ENCODE results near the gene NACC2. TPM values are rescaled to one million over a fixed set of nuclear protein-coding genes. Genes with fewer than 3 reads are reported as not detected.
"Not testable (repeated sequence)": the region's sequence is repeated elsewhere in the genome, so short reads cannot be mapped to it uniquely, and the experiment has no call there.

Gene NACC2
- total RNA-seq, 4 donors from 2014 or later, result 71.4 to 209 (median 110) TPM

- Histone ChIP-seq H3K4me3 (no peak overlapping the region), H3K9me3 (peaks cover 0 to 11% (median 5%) of the 10 kb centered on the region in 3 donors), H3K36me3 (peaks cover 0 to 65% of the 10 kb centered on the region in 2 donors), H3K27ac (no peak overlapping the region), H3K4me1 (peaks cover 0 to 53% (median 9%) of the 10 kb centered on the region in 3 donors), H3K27me3 (no peaks in the 10 kb centered on the region)
- TF ChIP-seq CTCF (IDR thresholded peaks at IDR 0.05), result no peak
- no peak for TF ChIP-seq POLR2A (IDR thresholded peaks at IDR 0.05)
- TF ChIP-seq POLR2AphosphoS5 (IDR thresholded peaks at IDR 0.05), result no peak
- TF ChIP-seq EP300 (IDR thresholded peaks at IDR 0.05), result no peak
- 82 to 85% methylated on average over 11 to 16 of the region's 18 CpGs for WGBS, 2 donors (ENCODE audit: low coverage in 1 of 2)
- no peak for ATAC-seq
These were observed 51.6 kb downstream of the NACC2 start for GRCh38 chr9:136043441-136043991.

GRCh38 chr9:136042541-136042940, 52.5 kb downstream of the NACC2 start:
- H3K36me3 ChIP-seq, result peaks cover 0 to 59% of the 10 kb centered on the region in 2 donors
- H3K27me3 ChIP-seq, result no peaks in the 10 kb centered on the region
- H3K9me3 ChIP-seq, result peaks cover 0 to 12% (median 5%) of the 10 kb centered on the region in 3 donors
- no peak overlapping the region for H3K27ac ChIP-seq
- WGBS, 2 donors (ENCODE audit: low coverage in 1 of 2), result no CpG with 5 or more reads among the region's 1 CpG
- ATAC-seq, result no peak
- TF ChIP-seq POLR2A (IDR thresholded peaks at IDR 0.05), result no peak
- no peak for TF ChIP-seq EP300 (IDR thresholded peaks at IDR 0.05)
- no peak for TF ChIP-seq POLR2AphosphoS5 (IDR thresholded peaks at IDR 0.05)
- no peak for TF ChIP-seq CTCF (IDR thresholded peaks at IDR 0.05)
- H3K4me3 ChIP-seq, result no peak overlapping the region
- peaks cover 0 to 43% (median 8%) of the 10 kb centered on the region in 3 donors for H3K4me1 ChIP-seq

- not testable (repeated sequence) for H3K4me3 ChIP-seq, ATAC-seq, H3K27me3 ChIP-seq, H3K27ac ChIP-seq
- Histone ChIP-seq H3K36me3 (peaks cover 0 to 42% of the 10 kb centered on the region in 2 donors), H3K4me1 (peaks cover 0 to 29% (median 1%) of the 10 kb centered on the region in 3 donors), H3K9me3 (peaks cover 0 to 22% (median 5%) of the 10 kb centered on the region in 3 donors)
- 91 to 100% methylated on average over 2 of the region's 2 CpGs for WGBS, 2 donors (ENCODE audit: low coverage in 1 of 2)
These were observed 54.2 kb downstream of the NACC2 start for GRCh38 chr9:136040848-136041247.

GRCh38 chr9:136039488-136039887, 55.6 kb downstream of the NACC2 start:
- ATAC-seq, result no peak
- peaks cover 0 to 22% (median 5%) of the 10 kb centered on the region in 3 donors for H3K9me3 ChIP-seq
- WGBS, 2 donors (ENCODE audit: low coverage in 1 of 2), result 92 to 93% methylated on average over 2 of the region's 2 CpGs

GRCh38 chr9:136036848-136037247, 58.2 kb downstream of the NACC2 start:
- WGBS, 2 donors (ENCODE audit: low coverage in 1 of 2), result 89 to 91% methylated on average over 2 of the region's 2 CpGs
- Histone ChIP-seq H3K4me1 (peaks cover 0 to 39% (median 3%) of the 10 kb centered on the region in 3 donors), H3K36me3 (peaks cover 0 to 16% of the 10 kb centered on the region in 2 donors), H3K27me3 (no peaks in the 10 kb centered on the region), H3K4me3 (no peak overlapping the region), H3K27ac (no peak overlapping the region), H3K9me3 (peaks cover 0 to 22% (median 5%) of the 10 kb centered on the region in 3 donors)
- TF ChIP-seq CTCF (IDR thresholded peaks at IDR 0.05), result no peak
- no peak for TF ChIP-seq EP300 (IDR thresholded peaks at IDR 0.05)
- TF ChIP-seq POLR2A (IDR thresholded peaks at IDR 0.05), result no peak
- no peak for TF ChIP-seq POLR2AphosphoS5 (IDR thresholded peaks at IDR 0.05)
- no peak for ATAC-seq

More at GRCh38 chr9:136039488-136039887, 55.6 kb downstream of the NACC2 start:
- Histone ChIP-seq H3K4me1 (peaks cover 0 to 29% (median 0%) of the 10 kb centered on the region in 3 donors), H3K27me3 (no peaks in the 10 kb centered on the region), H3K27ac (no peak overlapping the region), H3K36me3 (peaks cover 0 to 29% of the 10 kb centered on the region in 2 donors), H3K4me3 (no peak overlapping the region)
- TF ChIP-seq POLR2A (IDR thresholded peaks at IDR 0.05) (no peak), EP300 (IDR thresholded peaks at IDR 0.05) (no peak), CTCF (IDR thresholded peaks at IDR 0.05) (no peak)

All from gastroesophageal sphincter (tissue), 4 donors.